Trophoblast cell (in vitro differentiated cells and primary cell): Measurements from ENCODE around the gene ICOSLG.
"Not testable (repeated sequence)": the region's sequence is repeated elsewhere in the genome, so short reads cannot be mapped to it uniquely, and the experiment has no call there.

Experiments
- DNase-seq, 2 donors: peaks; one replicate each; pipeline ENCODE4 v3.0.0-alpha.2; 2016
- H2AFZ ChIP-seq: 2 replicates; pipeline ENCODE4 v1.6.1; 2013; ENCODE audit warnings: low read length, moderate library complexity, mild to moderate bottlenecking; ENCODE audit not compliant: insufficient read depth, poor library complexity
- H2AK5ac ChIP-seq: 2 replicates; pipeline ENCODE4 v1.6.1; 2013; ENCODE audit warnings: mild to moderate bottlenecking, low read length
- H2BK120ac ChIP-seq: 2 replicates; pipeline ENCODE4 v1.6.1; 2013; ENCODE audit warnings: low read length, mild to moderate bottlenecking, moderate library complexity; ENCODE audit not compliant: insufficient read depth, poor library complexity
- H2BK12ac ChIP-seq: 2 replicates; pipeline ENCODE4 v1.6.1; 2013; ENCODE audit warnings: mild to moderate bottlenecking, low read length, moderate library complexity
- H2BK5ac ChIP-seq: 2 replicates; pipeline ENCODE4 v1.6.1; 2013; ENCODE audit warnings: low read length, low read depth, moderate library complexity, mild to moderate bottlenecking; ENCODE audit not compliant: poor library complexity
- H3K14ac ChIP-seq: 2 replicates; pipeline ENCODE4 v1.6.1; 2013; ENCODE audit warnings: mild to moderate bottlenecking, low read length
- H3K18ac ChIP-seq: 2 replicates; pipeline ENCODE4 v1.6.1; 2013; ENCODE audit warnings: mild to moderate bottlenecking, low read length
- H3K23ac ChIP-seq: 2 replicates; pipeline ENCODE4 v1.6.1; 2013; ENCODE audit warnings: low read length
- H3K27ac ChIP-seq: 2 replicates; pipeline ENCODE4 v1.5.1; 2013; ENCODE audit warnings: low read depth, mild to moderate bottlenecking, inconsistent platforms, low read length, moderate library complexity
- H3K27me3 ChIP-seq: 2 replicates; pipeline ENCODE4 v1.6.1; 2013; ENCODE audit warnings: inconsistent platforms, mild to moderate bottlenecking, low read length, moderate library complexity; ENCODE audit not compliant: insufficient read depth
- H3K36me3 ChIP-seq, 2 experiments: 1 replicate in 1 of 2; 2 replicates in 1 of 2; pipeline ENCODE4 v1.6.1; 2013; ENCODE audit warnings: low read length in 2 of 2, mild to moderate bottlenecking in 2 of 2, moderate library complexity in 1 of 2; ENCODE audit not compliant: insufficient read depth in 2 of 2, control insufficient read depth in 1 of 2
- H3K4ac ChIP-seq: 2 replicates; pipeline ENCODE4 v1.6.1; 2013; ENCODE audit warnings: low read depth, mild to moderate bottlenecking, low read length, moderate library complexity
- H3K4me1 ChIP-seq, 2 experiments: 1 replicate in 1 of 2; 2 replicates in 1 of 2; pipeline ENCODE4 v1.6.1; 2013; ENCODE audit warnings: low read length in 2 of 2, mild to moderate bottlenecking in 2 of 2, moderate library complexity in 1 of 2; ENCODE audit not compliant: insufficient read depth in 2 of 2, control insufficient read depth in 1 of 2
- H3K4me2 ChIP-seq: 2 replicates; pipeline ENCODE4 v1.6.1; 2013; ENCODE audit warnings: inconsistent platforms, mild to moderate bottlenecking, low read length, moderate library complexity
- H3K4me3 ChIP-seq: 2 replicates; pipeline ENCODE4 v1.5.1; 2013; ENCODE audit warnings: mild to moderate bottlenecking, low read depth, low read length, inconsistent platforms
- H3K79me1 ChIP-seq: one replicate; pipeline ENCODE4 v1.6.1; 2013; ENCODE audit warnings: low read length
- H3K79me2 ChIP-seq: 2 replicates; pipeline ENCODE4 v1.6.1; 2013; ENCODE audit warnings: low read length, mild to moderate bottlenecking; ENCODE audit not compliant: control insufficient read depth, insufficient read depth, poor library complexity
- H3K9ac ChIP-seq: 2 replicates; pipeline ENCODE4 v1.6.1; 2013; ENCODE audit warnings: mild to moderate bottlenecking, low read length
- H3K9me3 ChIP-seq: 2 replicates; pipeline ENCODE4 v1.6.1; 2013; ENCODE audit warnings: low read depth, mild to moderate bottlenecking, control low read depth, inconsistent platforms, low read length; ENCODE audit not compliant: insufficient read depth
- H4K12ac ChIP-seq: 2 replicates; pipeline ENCODE4 v1.6.1; 2013; ENCODE audit warnings: low read depth, mild to moderate bottlenecking, low read length, moderate library complexity
- H4K8ac ChIP-seq: 2 replicates; pipeline ENCODE4 v1.6.1; 2013; ENCODE audit warnings: low read depth, mild to moderate bottlenecking, low read length, moderate library complexity
- H4K91ac ChIP-seq: one replicate; pipeline ENCODE4 v1.6.1; 2013; ENCODE audit warnings: low read depth, mild to moderate bottlenecking, low read length, moderate library complexity
- WGBS: extraction: QIAGEN DNeasy Blood & Tissue Kit; methylation state at CpG from one replicate; pipeline ENCODE4 v1.1.7; 2013; ENCODE audit warnings: missing lambda C conversion rate; ENCODE audit not compliant: insufficient read length, insufficient coverage; ENCODE audit errors: extremely low coverage; 5-methylcytosine and 5-hydroxymethylcytosine counted together

Gene ICOSLG

DNA sequence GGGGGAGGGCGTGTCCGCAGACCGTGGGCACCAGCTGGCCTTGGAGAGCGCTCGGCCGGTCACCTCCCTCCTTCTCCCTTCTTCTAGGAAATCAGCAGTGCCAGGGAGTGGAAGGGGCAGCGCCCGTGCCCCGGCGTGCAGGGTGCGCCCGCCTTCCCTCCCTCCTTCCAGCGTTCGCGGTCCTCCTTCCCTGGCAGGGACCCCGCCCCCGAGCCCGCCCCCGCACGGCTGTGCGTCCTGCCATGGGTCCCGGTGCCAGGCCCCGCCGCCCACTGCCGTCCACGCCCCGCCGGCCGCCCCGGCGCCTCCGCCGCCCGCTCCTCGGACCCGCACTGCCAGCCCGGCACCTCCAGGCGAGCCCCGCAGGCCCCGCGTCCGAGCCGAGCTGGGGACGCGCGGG is 390 bp downstream of the ICOSLG start:
- WGBS = no CpG with 5 or more reads among the region's 46 CpGs
- H2BK12ac ChIP-seq, H3K4me2 ChIP-seq, H2BK5ac ChIP-seq, H2AFZ ChIP-seq, H2BK120ac ChIP-seq, H3K79me1 ChIP-seq, H3K36me3 ChIP-seq, H3K79me2 ChIP-seq, H3K23ac ChIP-seq, H4K8ac ChIP-seq, H3K4me1 ChIP-seq, H3K4ac ChIP-seq, H3K4me3 ChIP-seq, H2AK5ac ChIP-seq, H3K9ac ChIP-seq, H3K27me3 ChIP-seq, DNase-seq, H4K12ac ChIP-seq, H3K9me3 ChIP-seq, H3K18ac ChIP-seq, H3K27ac ChIP-seq, H4K91ac ChIP-seq, H3K14ac ChIP-seq: not testable (repeated sequence)

GRCh38 chr21:44229561-44229960 is 11.2 kb downstream of the ICOSLG start:
- H4K12ac ChIP-seq, H3K4me1 ChIP-seq, H2AFZ ChIP-seq, H3K18ac ChIP-seq, H3K36me3 ChIP-seq, H3K79me2 ChIP-seq, H3K9me3 ChIP-seq, H4K91ac ChIP-seq, H2BK120ac ChIP-seq, H3K4ac ChIP-seq, H3K27ac ChIP-seq, H3K79me1 ChIP-seq, H3K4me2 ChIP-seq, H3K14ac ChIP-seq, H3K27me3 ChIP-seq, H4K8ac ChIP-seq, H3K4me3 ChIP-seq, H3K9ac ChIP-seq, DNase-seq, H2BK12ac ChIP-seq, H2BK5ac ChIP-seq, H3K23ac ChIP-seq, H2AK5ac ChIP-seq: not testable (repeated sequence)
- WGBS = no CpG with 5 or more reads among the region's 22 CpGs

GRCh38 chr21:44228109-44228508 is 12.6 kb downstream of the ICOSLG start:
- H2BK5ac ChIP-seq, H3K14ac ChIP-seq, H3K27ac ChIP-seq, H4K12ac ChIP-seq, H3K79me1 ChIP-seq, H2BK12ac ChIP-seq, H3K4me2 ChIP-seq, H3K36me3 ChIP-seq, H4K8ac ChIP-seq, H3K4me3 ChIP-seq, H3K27me3 ChIP-seq, DNase-seq, H3K18ac ChIP-seq, H2AFZ ChIP-seq, H3K4ac ChIP-seq, H3K79me2 ChIP-seq, H2BK120ac ChIP-seq, H4K91ac ChIP-seq, H2AK5ac ChIP-seq, H3K9me3 ChIP-seq, H3K9ac ChIP-seq, H3K23ac ChIP-seq, H3K4me1 ChIP-seq: not testable (repeated sequence)
- no CpG with 5 or more reads among the region's 13 CpGs for WGBS

GRCh38 chr21:44227614-44228013 is 13.1 kb downstream of the ICOSLG start:
- H3K23ac ChIP-seq, H3K4me1 ChIP-seq, H4K8ac ChIP-seq, H2AK5ac ChIP-seq, H4K12ac ChIP-seq, H4K91ac ChIP-seq, H2AFZ ChIP-seq, H2BK120ac ChIP-seq, H3K79me1 ChIP-seq, H3K18ac ChIP-seq, H3K36me3 ChIP-seq, H2BK5ac ChIP-seq, H3K79me2 ChIP-seq, H3K4ac ChIP-seq, H3K27me3 ChIP-seq, H3K4me3 ChIP-seq, H3K9ac ChIP-seq, H3K14ac ChIP-seq, H2BK12ac ChIP-seq, H3K27ac ChIP-seq, H3K9me3 ChIP-seq, DNase-seq, H3K4me2 ChIP-seq: not testable (repeated sequence)
- no CpG with 5 or more reads among the region's 9 CpGs for WGBS
